Superior temporal gyrus (tissue), 1 donor: ENCODE measurements around the gene TSPAN31.
"Not testable (repeated sequence)": the region's sequence is repeated elsewhere in the genome, so short reads cannot be mapped to it uniquely, and the experiment has no call there.

Experiments used
- DNase-seq: peaks from one replicate; pipeline ENCODE4 v3.0.0-alpha.2; 2016; ENCODE audit errors: extremely low spot score

The TSPAN31 gene

GRCh38 chr12:57766464-57767304, 21.8 kb downstream of the TSPAN31 start, which contains the start of gene CYP27B1:
CYP27B1 (minus strand) TSS chr12:57767078; CDS start chr12:57767041, 37 bp downstream.
- no peak for DNase-seq

- no peak for DNase-seq
Measured at GRCh38 chr12:57767305-57767698, 22.5 kb downstream of the TSPAN31 start.

GRCh38 chr12:57767876-57768275, 23.0 kb downstream of the TSPAN31 start:
- DNase-seq = no peak

GRCh38 chr12:57769594-57769993, 24.8 kb downstream of the TSPAN31 start:
- no peak for DNase-seq

GRCh38 chr12:57770734-57771133, 25.9 kb downstream of the TSPAN31 start:
- no peak for DNase-seq

DNA sequence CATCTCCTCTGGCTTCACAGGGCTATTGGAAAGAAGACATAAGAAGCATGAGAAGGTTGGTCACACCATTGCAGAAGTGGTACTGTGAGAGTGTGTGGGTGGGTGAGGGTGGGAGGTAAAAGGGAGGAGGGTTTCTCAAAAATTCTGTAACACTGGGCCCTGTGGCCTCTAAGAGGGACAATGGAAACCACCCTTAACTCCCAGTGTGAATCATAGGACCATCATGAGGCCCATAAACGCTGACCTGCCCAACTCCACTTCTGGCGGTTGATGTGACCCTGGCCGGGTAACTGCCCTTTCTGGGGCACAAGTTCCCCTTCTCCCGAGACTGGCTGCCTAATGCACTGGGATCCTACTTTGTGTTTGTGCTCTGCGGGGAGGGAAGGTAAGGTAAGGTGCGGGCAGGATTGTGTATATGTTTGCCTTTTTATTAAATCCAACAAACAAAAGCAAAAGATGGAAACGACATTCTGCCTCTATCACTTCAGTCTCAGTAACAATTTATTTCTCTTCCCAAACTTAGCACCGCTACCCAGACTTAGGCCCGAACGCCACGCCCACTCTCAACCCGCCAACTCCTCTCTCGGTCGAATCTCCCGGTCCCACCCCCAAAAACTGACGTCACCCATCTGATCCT, 26.5 kb downstream of the TSPAN31 start:
- peak; percentile 76 for DNase-seq

- peak; percentile 97 for DNase-seq
Measured at GRCh38 chr12:57771873-57772428, 27.1 kb downstream of the TSPAN31 start, which contains the start of gene METTL1. METTL1 (minus strand) TSS chr12:57772105; CDS start chr12:57772083, 22 bp downstream.

- DNase-seq = no peak
Measured at GRCh38 chr12:57772429-57773322, 27.8 kb downstream of the TSPAN31 start, which contains the start of gene EEF1AKMT3. EEF1AKMT3 (plus strand) TSS chr12:57772614; CDS start chr12:57772725, 111 bp downstream.

GRCh38 chr12:57774634-57775033, 29.8 kb downstream of the TSPAN31 start:
- not testable (repeated sequence) for DNase-seq

DNA sequence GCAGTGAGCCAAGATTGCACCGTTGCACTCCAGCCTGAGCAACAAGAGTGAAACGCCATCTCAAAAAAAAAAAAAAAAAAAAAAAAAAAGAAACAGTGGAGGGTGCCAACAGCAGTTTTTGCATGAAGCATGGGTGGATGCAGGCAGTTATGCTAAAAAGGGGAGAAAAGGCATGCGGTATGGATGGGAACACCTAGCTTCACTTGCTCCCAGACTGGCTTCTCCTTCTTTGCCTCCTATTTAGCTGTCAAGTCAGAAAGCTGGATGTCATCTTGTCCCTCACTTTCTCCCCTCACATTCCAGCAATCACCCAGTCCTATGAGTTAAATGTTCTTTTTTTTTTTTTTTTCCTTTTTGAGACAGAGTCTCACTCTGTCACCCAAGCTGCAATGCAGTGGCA, 30.2 kb downstream of the TSPAN31 start:
- no peak for DNase-seq

- DNase-seq = no peak
Measured at GRCh38 chr12:57775563-57776246, 30.9 kb downstream of the TSPAN31 start.

- no peak for DNase-seq
Measured at GRCh38 chr12:57776247-57776587, 31.4 kb downstream of the TSPAN31 start.

DNA sequence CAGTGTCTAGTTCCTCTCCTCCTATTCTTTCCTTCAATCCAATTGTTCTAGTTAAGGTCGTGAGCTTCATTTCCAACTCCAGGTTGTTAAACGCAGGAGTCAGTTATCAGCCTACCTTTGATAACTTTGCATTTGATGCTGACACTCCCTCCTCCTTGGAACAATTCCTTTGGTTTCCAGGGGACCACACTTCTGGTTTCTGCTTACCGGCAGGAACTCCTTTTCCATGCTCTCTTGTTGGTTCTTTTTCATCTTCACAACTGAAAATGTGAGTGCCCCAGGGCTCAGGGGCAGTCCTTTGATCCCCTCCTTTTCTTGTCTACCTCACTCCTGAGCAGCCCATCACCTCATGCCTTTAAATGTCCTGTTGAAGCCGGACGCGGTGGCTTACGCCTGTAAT, 32.5 kb downstream of the TSPAN31 start:
- DNase-seq = no peak

GRCh38 chr12:57777911-57778310, 33.1 kb downstream of the TSPAN31 start:
- DNase-seq = no peak

GRCh38 chr12:57779736-57780135, 34.9 kb downstream of the TSPAN31 start:
- DNase-seq = no peak

DNA sequence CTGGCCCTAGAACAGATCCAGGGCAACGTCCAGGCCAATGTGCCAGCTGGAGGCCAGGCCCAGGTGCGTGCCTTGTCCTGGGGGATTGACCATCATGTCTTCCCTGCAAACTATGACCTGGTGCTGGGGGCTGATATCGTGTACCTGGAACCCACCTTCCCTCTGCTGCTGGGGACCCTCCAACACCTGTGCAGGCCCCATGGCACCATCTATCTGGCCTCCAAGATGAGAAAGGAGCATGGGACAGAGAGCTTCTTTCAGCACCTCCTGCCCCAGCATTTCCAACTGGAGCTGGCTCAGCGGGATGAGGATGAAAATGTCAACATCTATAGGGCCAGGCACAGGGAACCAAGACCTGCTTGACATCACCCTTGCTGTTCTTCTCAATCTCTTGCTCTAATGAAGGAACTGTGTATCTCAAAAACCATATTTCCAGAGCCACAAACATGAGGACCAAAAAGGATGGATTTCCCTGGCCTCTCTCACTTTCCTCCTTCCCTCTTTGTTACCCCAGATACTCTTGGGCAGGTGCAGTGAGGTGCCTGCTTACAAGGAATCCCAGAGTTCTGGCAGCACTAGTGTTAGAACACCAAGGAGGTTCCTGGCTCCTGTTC, 35.6 kb downstream of the TSPAN31 start:
- no peak for DNase-seq

GRCh38 chr12:57781244-57781643, 36.4 kb downstream of the TSPAN31 start:
- DNase-seq = no peak

- DNase-seq = no peak
Measured at GRCh38 chr12:57781801-57782200, 37.0 kb downstream of the TSPAN31 start.

DNA sequence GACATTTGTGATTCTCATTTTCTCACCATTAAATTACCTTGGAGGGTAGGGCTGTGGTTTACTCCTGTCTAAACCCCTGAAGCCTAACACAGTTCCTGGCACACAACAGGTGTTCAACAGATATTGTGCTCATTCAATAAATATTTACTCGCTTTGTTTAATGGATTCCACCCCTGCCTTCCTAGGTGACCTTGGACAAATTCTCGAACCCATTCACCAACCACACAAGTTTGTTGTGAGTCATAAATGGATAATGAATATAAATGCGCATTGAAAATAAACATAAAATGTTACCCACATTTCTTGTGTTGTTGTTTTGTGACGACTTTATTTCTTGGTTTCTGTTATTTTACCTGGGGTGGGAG, 37.4 kb downstream of the TSPAN31 start:
- no peak for DNase-seq

- DNase-seq = peak; percentile 99
Measured at GRCh38 chr12:57782608-57783465, 38.0 kb downstream of the TSPAN31 start, which contains the start of gene TSFM. TSFM (plus strand) TSS chr12:57782787; CDS start chr12:57782802, 15 bp downstream.
